AG04449 (cell line): Measurements from ENCODE around the gene ATAT1.
A peak's percentile ranks its signal among the peaks of the same experiment; 100 is the strongest.

ENCODE experiments used
- CTCF ChIA-PET: fragments of 350-600 bp; formaldehyde crosslinking; extraction: SDS; loops from one replicate; lab custom pipeline; 2021; ENCODE audit warnings: antibody characterized with exemption; lab: Yijun Ruan, JAX
- POLR2A ChIA-PET: fragments of 400-600, 350-600 bp; formaldehyde crosslinking; extraction: SDS; loops from one replicate; lab custom pipeline; 2020; ENCODE audit warnings: antibody characterized with exemption, inconsistent platforms; lab: Yijun Ruan, JAX
- DNase-seq: peaks from one replicate; pipeline ENCODE4 v3.0.0-alpha.2; 2010; ENCODE audit warnings: low read depth, low spot score
- H3K4me3 ChIP-seq: 2 replicates; pipeline ENCODE4 v1.5.1; 2011; ENCODE audit warnings: low read depth, mild to moderate bottlenecking, control low read depth, low read length
- CTCF ChIP-seq: IDR thresholded peaks from one replicate; pipeline ENCODE4 v1.5.1; 2011; ENCODE audit warnings: mild to moderate bottlenecking, moderate library complexity, low read length, control low read depth, inconsistent platforms; ENCODE audit not compliant: insufficient read depth; ENCODE audit errors: missing control alignments

ATAT1 gene

GRCh38 chr6:30683183-30683979 lies 56.7 kb downstream of the ATAT1 start:
- TF ChIP-seq CTCF = no peak
- DNase-seq = no peak
- POLR2A ChIA-PET = interaction anchor here (1.0 to 2.6 kb wide), 6 partner anchors 11 to 59 kb away, joined by 3 to 12 read pairs (median 4); partner anchors contain the start of genes DHX16, FLOT1 and MDC1
- peak overlapping the region; percentile 89 for H3K4me3 ChIP-seq
- CTCF ChIA-PET = interaction anchor here (1.6 to 17.5 kb wide), 3 partner anchors 11 to 43 kb away, joined by 4 to 504 read pairs (median 22); partner anchors contain the start of genes DHX16, MDC1 and TUBB

- POLR2A ChIA-PET = interaction anchor here (1.0 to 2.5 kb wide), 4 partner anchors 11 to 38 kb away, joined by 3 to 15 read pairs (median 4); partner anchors contain the start of genes DHX16 and MDC1
- no peak for TF ChIP-seq CTCF
- CTCF ChIA-PET = interaction anchor here (1.4 to 17.5 kb wide), 3 partner anchors 7 to 231 kb away, joined by 3 to 504 read pairs (median 4); partner anchors contain the start of genes MDC1 and TUBB
- H3K4me3 ChIP-seq = peak overlapping the region; percentile 89
- DNase-seq = no peak
Measured at GRCh38 chr6:30683980-30684338, 57.3 kb downstream of the ATAT1 start.

DNA sequence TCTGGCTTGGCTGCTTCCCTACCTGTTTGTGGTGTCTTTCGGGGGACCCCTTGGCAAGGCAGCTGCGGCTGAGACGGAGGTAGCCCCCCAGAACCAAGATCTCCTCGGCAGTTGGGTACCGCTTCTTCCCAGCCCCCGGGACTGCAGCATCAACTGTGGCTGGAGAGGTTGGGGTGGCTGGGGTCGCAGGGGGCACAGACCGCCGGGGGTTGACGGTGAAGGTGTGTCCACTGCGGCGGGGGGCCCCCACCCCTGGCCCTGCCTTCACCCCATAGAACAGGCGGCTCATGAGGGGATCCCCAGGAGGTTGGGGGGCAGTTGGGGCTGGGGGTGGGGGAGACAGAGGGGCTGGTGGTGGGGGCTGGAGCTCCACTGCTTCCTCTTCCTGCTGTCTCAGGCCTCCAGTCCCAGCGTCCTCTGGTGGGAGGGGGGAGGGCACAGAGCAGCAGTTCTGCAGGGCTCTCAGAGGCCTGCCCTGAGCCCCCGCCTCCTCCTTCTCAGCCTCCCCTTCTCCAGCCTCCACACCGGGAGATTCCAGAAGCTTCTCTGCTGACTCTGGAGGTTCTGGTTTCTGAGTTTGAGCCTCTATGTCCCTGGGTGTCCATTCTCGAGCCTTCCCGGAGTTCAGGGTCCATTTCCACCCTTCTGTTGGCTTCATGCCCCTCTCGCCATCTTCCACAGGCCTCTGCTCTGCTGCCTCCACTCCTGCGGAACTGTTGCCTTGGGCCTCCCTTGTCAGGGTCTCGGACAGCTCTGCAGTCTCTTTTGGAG lies 57.9 kb downstream of the ATAT1 start:
- ChIA-PET CTCF (interaction anchor here (1.0 to 17.5 kb wide), 7 partner anchors 8 to 401 kb away, joined by 3 to 504 read pairs (median 4); partner anchors contain the start of genes DHX16, MDC1 and TUBB), POLR2A (interaction anchor here (1.0 to 2.5 kb wide), 4 partner anchors 12 to 37 kb away, joined by 3 to 15 read pairs (median 4); partner anchors contain the start of genes DHX16 and MDC1)
- H3K4me3 ChIP-seq = peak overlapping the region; percentile 89
- TF ChIP-seq CTCF = no peak
- no peak for DNase-seq

DNA sequence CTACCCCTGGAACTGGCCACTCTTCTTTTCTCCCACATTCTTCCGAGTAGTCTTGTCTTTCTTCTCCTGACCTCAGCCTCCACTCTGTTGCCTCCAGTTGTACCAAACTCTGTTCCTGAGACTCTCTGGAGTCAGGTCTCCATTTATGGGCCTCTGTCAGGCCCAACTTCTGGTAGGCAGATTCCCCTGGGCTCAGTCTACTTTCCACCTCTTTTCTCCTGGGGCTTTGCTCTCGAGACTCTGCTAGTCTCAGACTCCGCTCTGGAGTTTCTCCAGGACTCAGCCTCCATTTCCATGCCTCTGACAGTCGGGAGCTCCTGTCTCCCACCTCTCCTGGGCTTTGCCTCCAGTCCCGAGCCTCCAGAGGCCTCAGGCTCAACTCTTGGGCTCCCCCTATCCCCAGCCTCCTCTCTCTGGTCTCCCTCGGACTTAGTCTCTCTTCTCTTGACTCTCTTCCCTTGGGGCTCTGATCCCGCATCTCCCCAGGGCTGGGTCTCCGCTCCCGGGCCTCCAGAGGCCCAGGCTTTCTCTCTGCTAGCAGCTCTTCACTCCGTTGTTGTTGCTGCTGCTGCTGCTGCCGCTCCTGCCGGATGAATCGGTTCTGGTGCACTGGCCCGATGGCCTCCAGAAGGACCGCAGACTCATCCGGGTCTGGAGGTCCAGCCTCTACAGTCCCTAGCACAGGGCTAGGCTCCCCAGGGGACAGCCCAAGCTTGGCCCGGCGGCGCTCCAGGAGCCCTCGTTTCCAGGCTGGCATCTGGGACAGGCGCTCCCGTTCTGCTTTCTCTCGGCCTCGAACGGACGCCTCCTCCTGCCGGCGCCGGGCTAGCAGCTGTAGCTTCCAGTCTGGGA lies 58.7 kb downstream of the ATAT1 start:
- peak overlapping the region; percentile 89 for H3K4me3 ChIP-seq
- ChIA-PET CTCF (interaction anchor here (0.8 to 17.5 kb wide), 8 partner anchors 9 to 401 kb away, joined by 3 to 504 read pairs (median 4); partner anchors contain the start of genes DHX16, MDC1 and TUBB), POLR2A (interaction anchor here (1.2 to 2.5 kb wide), 3 partner anchors 12 to 37 kb away, joined by 4 to 15 read pairs (median 5); partner anchors contain the start of genes DHX16 and MDC1)
- peak; percentile 26 for TF ChIP-seq CTCF
- DNase-seq = no peak

GRCh38 chr6:30686009-30686907 lies 59.6 kb downstream of the ATAT1 start, which contains the start of gene PPP1R18:
Gene PPP1R18 (minus strand): TSS chr6:30686645. CDS start chr6:30686018, 627 bp downstream.
- DNase-seq = no peak
- ChIA-PET CTCF (interaction anchor here (0.8 to 17.5 kb wide), 4 partner anchors 14 to 196 kb away, joined by 3 to 504 read pairs (median 7); partner anchors contain the start of genes DHX16, MDC1 and TUBB), POLR2A (interaction anchor here (2.5 kb wide), 1 partner anchor 36 kb away, joined by 15 read pairs; no protein-coding TSS in a partner anchor)
- TF ChIP-seq CTCF = no peak
- H3K4me3 ChIP-seq = peak within 1 kb of the TSS; percentile 89
